Central memory CD8-positive, alpha-beta T cell (primary cell): ENCODE measurements around the gene ABCB10.
"Not testable (repeated sequence)": the region's sequence is repeated elsewhere in the genome, so short reads cannot be mapped to it uniquely, and the experiment has no call there.

Experiments used
- ATAC-seq: fragments of 150-1000 bp; cut with Tn5 transposase; replicated peaks from 2 replicates; pipeline ENCODE4 v1.10.0; 2022; ENCODE audit warnings: mild to moderate bottlenecking, moderate FRiP score, moderate number of reproducible peaks; ENCODE audit not compliant: poor library complexity, severe bottlenecking; ENCODE audit errors: extremely low read depth
- DNase-seq, 2 donors: peaks; one replicate each; pipeline ENCODE4 v3.0.0; 2021; ENCODE audit warnings: low spot score in 2 of 2
- H3K27ac Mint-ChIP-seq: one replicate; pipeline ENCODE4 v1.8.0; 2022; ENCODE audit warnings: low read depth, mild to moderate bottlenecking, moderate library complexity, mixed read lengths
- H3K27me3 Mint-ChIP-seq: one replicate; pipeline ENCODE4 v1.8.0; 2022; ENCODE audit warnings: mixed read lengths
- H3K36me3 Mint-ChIP-seq: one replicate; pipeline ENCODE4 v1.8.0; 2022; ENCODE audit warnings: mild to moderate bottlenecking, moderate library complexity, mixed read lengths; ENCODE audit not compliant: insufficient read depth
- H3K4me1 Mint-ChIP-seq: one replicate; pipeline ENCODE4 v1.8.0; 2022; ENCODE audit warnings: mixed read lengths
- H3K4me3 Mint-ChIP-seq: one replicate; pipeline ENCODE4 v1.8.0; 2022; ENCODE audit warnings: mild to moderate bottlenecking, moderate library complexity, mixed read lengths
- H3K9me3 Mint-ChIP-seq: one replicate; pipeline ENCODE4 v1.8.0; 2022; ENCODE audit warnings: mixed read lengths

ABCB10 gene

GRCh38 chr1:229478852-229479251, 79.7 kb downstream of the ABCB10 start:
- H3K27me3 Mint-ChIP-seq: no peaks in the 10 kb centered on the region
- H3K36me3 Mint-ChIP-seq: peaks cover 60% of the 10 kb centered on the region
- no peak for DNase-seq
- no peaks in the 10 kb centered on the region for H3K9me3 Mint-ChIP-seq
- H3K4me3 Mint-ChIP-seq: no peak overlapping the region
- H3K4me1 Mint-ChIP-seq: peaks cover 17% of the 10 kb centered on the region
- H3K27ac Mint-ChIP-seq: no peak overlapping the region
- ATAC-seq: no peak

DNA sequence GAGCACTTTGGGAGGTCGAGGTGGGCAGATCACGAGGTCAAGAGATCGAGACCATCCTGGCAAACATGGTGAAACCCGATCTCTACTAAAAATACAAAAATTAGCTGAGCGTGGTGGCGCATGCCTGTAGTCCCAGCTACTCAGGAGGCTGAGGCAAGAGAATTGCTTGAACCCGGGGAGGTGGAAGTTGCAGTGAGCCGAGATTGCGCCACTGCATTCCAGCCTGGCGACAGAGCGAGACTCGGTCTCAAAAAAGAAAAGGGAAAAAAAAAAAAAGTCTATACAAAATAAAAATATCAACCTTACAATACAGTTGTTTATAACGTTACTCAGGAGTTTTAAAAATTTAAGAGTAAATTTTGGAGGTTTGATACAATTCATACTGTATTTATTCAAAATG, 82.6 kb downstream of the ABCB10 start:
- not testable (repeated sequence) for H3K9me3 Mint-ChIP-seq, H3K27ac Mint-ChIP-seq, H3K4me3 Mint-ChIP-seq, ATAC-seq, DNase-seq, H3K27me3 Mint-ChIP-seq
- peaks cover 19% of the 10 kb centered on the region for H3K4me1 Mint-ChIP-seq
- H3K36me3 Mint-ChIP-seq: peaks cover 55% of the 10 kb centered on the region

GRCh38 chr1:229474509-229474908, 84.0 kb downstream of the ABCB10 start:
- ATAC-seq: no peak
- no peaks in the 10 kb centered on the region for H3K9me3 Mint-ChIP-seq
- peaks cover 67% of the 10 kb centered on the region for H3K36me3 Mint-ChIP-seq
- H3K27ac Mint-ChIP-seq: no peak overlapping the region
- DNase-seq: no peak
- peaks cover 18% of the 10 kb centered on the region for H3K4me1 Mint-ChIP-seq
- H3K4me3 Mint-ChIP-seq: no peak overlapping the region
- no peaks in the 10 kb centered on the region for H3K27me3 Mint-ChIP-seq

- peaks cover 18% of the 10 kb centered on the region for H3K4me1 Mint-ChIP-seq
- ATAC-seq (no peak), DNase-seq (no peak)
- no peaks in the 10 kb centered on the region for H3K27me3 Mint-ChIP-seq
- no peak overlapping the region for H3K27ac Mint-ChIP-seq
- peaks cover 65% of the 10 kb centered on the region for H3K36me3 Mint-ChIP-seq
- no peaks in the 10 kb centered on the region for H3K9me3 Mint-ChIP-seq
- H3K4me3 Mint-ChIP-seq: no peak overlapping the region
These were observed 87.3 kb downstream of the ABCB10 start for GRCh38 chr1:229471175-229471574.

DNA sequence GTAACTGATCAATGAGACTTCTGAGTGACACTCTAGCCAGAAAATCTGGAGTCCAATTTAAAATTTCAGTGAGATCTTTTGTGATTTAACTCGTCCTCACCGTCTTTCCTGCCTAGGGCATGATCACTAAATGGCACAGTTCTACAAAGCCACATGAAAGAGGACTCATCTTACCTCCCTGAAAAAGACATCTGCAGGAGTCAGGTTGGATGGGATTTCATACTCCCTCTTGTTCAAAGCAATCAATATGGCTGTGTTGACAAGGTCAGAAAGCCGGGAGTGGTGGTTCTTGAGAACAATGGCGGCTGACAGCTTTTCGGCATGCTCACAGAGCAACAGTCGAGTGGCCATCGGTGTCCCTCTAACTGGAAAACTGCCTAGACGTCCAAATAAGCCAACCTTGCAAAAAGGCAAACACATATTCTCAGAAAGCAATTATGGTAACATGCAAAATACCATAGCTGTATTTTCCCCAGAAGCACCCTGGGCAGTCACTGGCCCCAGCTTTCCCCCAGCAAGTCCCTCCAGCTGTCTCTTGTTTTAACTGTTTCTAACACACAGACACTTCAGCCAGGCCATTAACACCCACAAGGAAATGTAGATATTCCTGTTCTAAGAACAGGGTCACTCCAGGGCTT, 88.0 kb downstream of the ABCB10 start:
- Mint-ChIP-seq H3K36me3 (peaks cover 65% of the 10 kb centered on the region), H3K27ac (no peak overlapping the region), H3K4me3 (no peak overlapping the region), H3K4me1 (peaks cover 18% of the 10 kb centered on the region), H3K27me3 (no peaks in the 10 kb centered on the region), H3K9me3 (no peaks in the 10 kb centered on the region)
- DNase-seq (no peak), ATAC-seq (no peak)

DNA sequence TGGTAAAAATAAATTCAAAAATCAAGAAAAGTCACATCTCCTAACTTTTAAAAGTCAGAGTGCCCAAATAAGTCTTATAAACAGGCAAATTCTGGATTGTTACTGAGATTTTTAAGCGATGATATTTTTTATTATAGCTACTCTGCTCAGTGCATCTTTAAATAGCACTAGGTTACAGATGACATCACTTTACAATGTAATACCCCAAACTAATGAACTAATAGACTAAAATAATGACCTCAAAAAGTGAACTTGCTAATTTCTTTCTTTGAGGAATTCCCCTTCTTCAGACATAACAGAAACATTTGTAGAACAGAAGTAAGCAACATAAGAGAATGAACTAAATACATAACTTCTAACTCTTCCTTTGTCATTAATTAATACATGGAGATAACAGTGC, 91.6 kb downstream of the ABCB10 start:
- Mint-ChIP-seq H3K27ac (no peak overlapping the region), H3K27me3 (no peaks in the 10 kb centered on the region)

More for the DNA sequence above, 91.6 kb downstream of the ABCB10 start:
- peaks cover 9% of the 10 kb centered on the region for H3K4me1 Mint-ChIP-seq
- DNase-seq: no peak
- H3K36me3 Mint-ChIP-seq: peaks cover 67% of the 10 kb centered on the region
- no peak overlapping the region for H3K4me3 Mint-ChIP-seq
- H3K9me3 Mint-ChIP-seq: no peaks in the 10 kb centered on the region
- no peak for ATAC-seq
